Neural progenitor cell (in vitro differentiated cells): ENCODE data around the gene RAB27A. TPM values are rescaled to one million over a fixed set of nuclear protein-coding genes. Genes with fewer than 3 reads are reported as not detected.

Experiments
- DNase-seq: peaks from one replicate; pipeline ENCODE4 v3.0.0-alpha.2; 2016; ENCODE audit warnings: low spot score
- H2AFZ ChIP-seq: fragments of 200-600 bp; sonication (generic); replicated peaks from 2 replicates; pipeline ENCODE4 v1.6.1; 2016; ENCODE audit warnings: antibody characterized with exemption
- H3F3A ChIP-seq: fragments of 200-600 bp; sonication (generic); 2 replicates; pipeline ENCODE4 v1.6.1; 2016; ENCODE audit warnings: antibody characterized with exemption, low read depth
- H3K27ac ChIP-seq: fragments of 200-600 bp; sonication (generic); 2 replicates; pipeline ENCODE4 v1.5.1; 2016; ENCODE audit warnings: mild to moderate bottlenecking
- H3K27me3 ChIP-seq: fragments of 200-600 bp; sonication (generic); 2 replicates; pipeline ENCODE4 v1.6.1; 2016; ENCODE audit warnings: mild to moderate bottlenecking, moderate library complexity
- H3K36me3 ChIP-seq: fragments of 200-600 bp; sonication (generic); 2 replicates; pipeline ENCODE4 v1.5.1; 2016
- H3K4me1 ChIP-seq: fragments of 200-600 bp; sonication (generic); 2 replicates; pipeline ENCODE4 v1.6.1; 2016; ENCODE audit warnings: mixed run types
- H3K4me2 ChIP-seq: fragments of 200-600 bp; sonication (generic); 2 replicates; pipeline ENCODE4 v1.6.1; 2016
- H3K4me3 ChIP-seq: fragments of 200-600 bp; sonication (generic); 2 replicates; pipeline ENCODE4 v1.5.1; 2016
- H3K79me2 ChIP-seq: fragments of 200-600 bp; sonication (generic); 2 replicates; pipeline ENCODE4 v1.6.1; 2016; ENCODE audit warnings: low read depth
- H3K9ac ChIP-seq: fragments of 200-600 bp; sonication (generic); 2 replicates; pipeline ENCODE4 v1.6.1; 2016
- H3K9me3 ChIP-seq: fragments of 200-600 bp; sonication (generic); 2 replicates; pipeline ENCODE4 v1.5.1; 2016; ENCODE audit warnings: low read depth
- H4K20me1 ChIP-seq: fragments of 200-600 bp; sonication (generic); 2 replicates; pipeline ENCODE4 v1.6.1; 2016; ENCODE audit warnings: low read depth
- H3K27ac Mint-ChIP-seq: 3 replicates; pipeline ENCODE4 v1.8.0; 2021; ENCODE audit warnings: mixed read lengths
- H3K27me3 Mint-ChIP-seq: 2 replicates; pipeline ENCODE4 v1.8.0; 2022; ENCODE audit warnings: low read depth, mild to moderate bottlenecking, inconsistent platforms, moderate library complexity, mixed read lengths; ENCODE audit not compliant: insufficient read depth
- H3K36me3 Mint-ChIP-seq: 3 replicates; pipeline ENCODE4 v1.8.0; 2021; ENCODE audit warnings: mixed read lengths
- H3K4me1 Mint-ChIP-seq: 3 replicates; pipeline ENCODE4 v1.8.0; 2021; ENCODE audit warnings: mixed read lengths
- H3K4me3 Mint-ChIP-seq: 3 replicates; pipeline ENCODE4 v1.8.0; 2021; ENCODE audit warnings: mild to moderate bottlenecking, moderate library complexity, mixed read lengths
- H3K9me3 Mint-ChIP-seq: 3 replicates; pipeline ENCODE4 v1.8.0; 2020; ENCODE audit warnings: mixed read lengths
- EZH2 ChIP-seq: fragments of 200-600 bp; sonication (generic); IDR thresholded peaks from 2 replicates; pipeline ENCODE4 v1.6.1; 2017; ENCODE audit warnings: antibody characterized with exemption, mild to moderate bottlenecking, moderate library complexity
- EZH2phosphoT487 ChIP-seq: fragments of 200-600 bp; sonication (generic); IDR thresholded peaks from 2 replicates; pipeline ENCODE4 v1.6.1; 2017; ENCODE audit warnings: antibody characterized with exemption
- total RNA-seq: library from RNA; depleted of rRNA; stranded (reverse); fragments of >200 nt; gene quantifications from 2 replicates; pipeline ENCODE4 v1.2.3, GENCODE V29; 2015; ENCODE audit warnings: low replicate concordance
- TF ChIP-seq, protein P1 (sequence below): fragments of 200-600 bp; sonication (generic); IDR thresholded peaks from 2 replicates; pipeline ENCODE4 v1.5.1; 2017; ENCODE audit warnings: antibody characterized with exemption, mild to moderate bottlenecking

Gene RAB27A
- total RNA-seq, 1 donor from 2014 or later = 3.6 TPM

- no peaks in the 10 kb centered on the region for H3K36me3 ChIP-seq
- no peaks in the 10 kb centered on the region for H3F3A ChIP-seq
- Mint-ChIP-seq H3K4me3 (no peak overlapping the region), H3K36me3 (no peaks in the 10 kb centered on the region), H3K9me3 (no peaks in the 10 kb centered on the region), H3K4me1 (no peaks in the 10 kb centered on the region), H3K27me3 (no peaks in the 10 kb centered on the region), H3K27ac (no peak overlapping the region)
- H3K9ac ChIP-seq = no peak overlapping the region
- TF ChIP-seq EZH2 (no peak), EZH2phosphoT487 (no peak)
- TF ChIP-seq, protein P1, sequence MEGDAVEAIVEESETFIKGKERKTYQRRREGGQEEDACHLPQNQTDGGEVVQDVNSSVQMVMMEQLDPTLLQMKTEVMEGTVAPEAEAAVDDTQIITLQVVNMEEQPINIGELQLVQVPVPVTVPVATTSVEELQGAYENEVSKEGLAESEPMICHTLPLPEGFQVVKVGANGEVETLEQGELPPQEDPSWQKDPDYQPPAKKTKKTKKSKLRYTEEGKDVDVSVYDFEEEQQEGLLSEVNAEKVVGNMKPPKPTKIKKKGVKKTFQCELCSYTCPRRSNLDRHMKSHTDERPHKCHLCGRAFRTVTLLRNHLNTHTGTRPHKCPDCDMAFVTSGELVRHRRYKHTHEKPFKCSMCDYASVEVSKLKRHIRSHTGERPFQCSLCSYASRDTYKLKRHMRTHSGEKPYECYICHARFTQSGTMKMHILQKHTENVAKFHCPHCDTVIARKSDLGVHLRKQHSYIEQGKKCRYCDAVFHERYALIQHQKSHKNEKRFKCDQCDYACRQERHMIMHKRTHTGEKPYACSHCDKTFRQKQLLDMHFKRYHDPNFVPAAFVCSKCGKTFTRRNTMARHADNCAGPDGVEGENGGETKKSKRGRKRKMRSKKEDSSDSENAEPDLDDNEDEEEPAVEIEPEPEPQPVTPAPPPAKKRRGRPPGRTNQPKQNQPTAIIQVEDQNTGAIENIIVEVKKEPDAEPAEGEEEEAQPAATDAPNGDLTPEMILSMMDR = no peak
- no peaks in the 10 kb centered on the region for H3K9me3 ChIP-seq
- H3K79me2 ChIP-seq = no peaks in the 10 kb centered on the region
- no peak overlapping the region for H3K27ac ChIP-seq
- H2AFZ ChIP-seq = no peak overlapping the region
- H3K4me3 ChIP-seq = no peak overlapping the region
- no peaks in the 10 kb centered on the region for H3K27me3 ChIP-seq
- no peaks in the 10 kb centered on the region for H3K4me1 ChIP-seq
- DNase-seq = no peak
- no peak overlapping the region for H3K4me2 ChIP-seq
- no peaks in the 10 kb centered on the region for H4K20me1 ChIP-seq
These were observed 48.4 kb downstream of the RAB27A start for GRCh38 chr15:55241186-55241585.

- Mint-ChIP-seq H3K27me3 (no peaks in the 10 kb centered on the region), H3K27ac (no peak overlapping the region), H3K9me3 (no peaks in the 10 kb centered on the region), H3K36me3 (no peaks in the 10 kb centered on the region), H3K4me3 (no peak overlapping the region), H3K4me1 (no peaks in the 10 kb centered on the region)
- no peak overlapping the region for H3K9ac ChIP-seq
- no peaks in the 10 kb centered on the region for H3K4me1 ChIP-seq
- H4K20me1 ChIP-seq = no peaks in the 10 kb centered on the region
- H3K36me3 ChIP-seq = no peaks in the 10 kb centered on the region
- no peak overlapping the region for H2AFZ ChIP-seq
- H3K79me2 ChIP-seq = no peaks in the 10 kb centered on the region
- no peak overlapping the region for H3K4me3 ChIP-seq
- no peaks in the 10 kb centered on the region for H3K9me3 ChIP-seq
- H3K27me3 ChIP-seq = no peaks in the 10 kb centered on the region
- TF ChIP-seq EZH2phosphoT487 = no peak
- TF ChIP-seq EZH2 = no peak
- TF ChIP-seq, protein P1 = no peak
- no peaks in the 10 kb centered on the region for H3F3A ChIP-seq
- H3K4me2 ChIP-seq = no peak overlapping the region
- H3K27ac ChIP-seq = no peak overlapping the region
- no peak for DNase-seq
These were observed 49.4 kb downstream of the RAB27A start for GRCh38 chr15:55240125-55240760.

DNA sequence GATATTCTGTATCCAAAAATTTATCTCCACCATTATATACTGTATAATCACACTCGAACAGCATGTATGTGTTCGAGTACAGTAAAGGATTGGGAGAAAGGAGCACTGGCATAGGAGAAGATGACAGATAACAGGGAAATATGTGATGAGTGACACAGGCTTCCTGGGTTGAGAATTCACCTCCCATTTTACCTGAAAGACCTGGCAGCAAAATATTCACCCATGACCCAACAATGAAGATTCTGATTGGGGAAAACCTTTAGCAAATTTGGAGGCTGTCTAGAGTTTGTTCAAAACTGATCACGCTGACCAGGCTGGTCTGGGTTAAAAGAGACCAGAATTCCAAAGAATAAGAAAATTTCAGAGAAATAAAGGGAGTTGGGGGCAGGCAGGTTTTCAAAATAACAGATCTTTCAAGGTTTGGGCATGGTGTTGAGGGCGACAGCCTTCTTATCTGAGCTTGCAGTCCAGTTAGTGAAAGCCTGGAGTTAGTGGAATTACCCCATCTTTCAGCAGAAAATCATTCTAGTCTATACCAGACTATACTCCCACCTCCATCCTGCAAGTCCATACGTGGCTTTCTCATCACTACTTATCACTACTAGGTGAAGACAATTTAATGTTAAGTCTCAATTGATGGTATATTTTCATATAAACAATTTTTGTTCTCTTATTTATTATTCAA lies 50.0 kb downstream of the RAB27A start:
- H3K27ac Mint-ChIP-seq = no peak overlapping the region
- Histone ChIP-seq H3K36me3 (no peaks in the 10 kb centered on the region), H3K9ac (no peak overlapping the region), H3K9me3 (no peaks in the 10 kb centered on the region), H2AFZ (no peak overlapping the region), H3K27ac (no peak overlapping the region), H3F3A (no peaks in the 10 kb centered on the region), H3K27me3 (no peaks in the 10 kb centered on the region), H3K4me1 (no peaks in the 10 kb centered on the region), H3K4me2 (no peak overlapping the region), H4K20me1 (no peaks in the 10 kb centered on the region), H3K4me3 (no peak overlapping the region), H3K79me2 (no peaks in the 10 kb centered on the region)
- DNase-seq = no peak
- TF ChIP-seq EZH2phosphoT487 (no peak), EZH2 (no peak)
- TF ChIP-seq, protein P1 = no peak
- no peaks in the 10 kb centered on the region for H3K9me3 Mint-ChIP-seq
- H3K27me3 Mint-ChIP-seq = no peaks in the 10 kb centered on the region
- no peaks in the 10 kb centered on the region for H3K36me3 Mint-ChIP-seq
- no peaks in the 10 kb centered on the region for H3K4me1 Mint-ChIP-seq
- H3K4me3 Mint-ChIP-seq = no peak overlapping the region
